ENCODE measurements around the gene PYDC1.

DNA sequence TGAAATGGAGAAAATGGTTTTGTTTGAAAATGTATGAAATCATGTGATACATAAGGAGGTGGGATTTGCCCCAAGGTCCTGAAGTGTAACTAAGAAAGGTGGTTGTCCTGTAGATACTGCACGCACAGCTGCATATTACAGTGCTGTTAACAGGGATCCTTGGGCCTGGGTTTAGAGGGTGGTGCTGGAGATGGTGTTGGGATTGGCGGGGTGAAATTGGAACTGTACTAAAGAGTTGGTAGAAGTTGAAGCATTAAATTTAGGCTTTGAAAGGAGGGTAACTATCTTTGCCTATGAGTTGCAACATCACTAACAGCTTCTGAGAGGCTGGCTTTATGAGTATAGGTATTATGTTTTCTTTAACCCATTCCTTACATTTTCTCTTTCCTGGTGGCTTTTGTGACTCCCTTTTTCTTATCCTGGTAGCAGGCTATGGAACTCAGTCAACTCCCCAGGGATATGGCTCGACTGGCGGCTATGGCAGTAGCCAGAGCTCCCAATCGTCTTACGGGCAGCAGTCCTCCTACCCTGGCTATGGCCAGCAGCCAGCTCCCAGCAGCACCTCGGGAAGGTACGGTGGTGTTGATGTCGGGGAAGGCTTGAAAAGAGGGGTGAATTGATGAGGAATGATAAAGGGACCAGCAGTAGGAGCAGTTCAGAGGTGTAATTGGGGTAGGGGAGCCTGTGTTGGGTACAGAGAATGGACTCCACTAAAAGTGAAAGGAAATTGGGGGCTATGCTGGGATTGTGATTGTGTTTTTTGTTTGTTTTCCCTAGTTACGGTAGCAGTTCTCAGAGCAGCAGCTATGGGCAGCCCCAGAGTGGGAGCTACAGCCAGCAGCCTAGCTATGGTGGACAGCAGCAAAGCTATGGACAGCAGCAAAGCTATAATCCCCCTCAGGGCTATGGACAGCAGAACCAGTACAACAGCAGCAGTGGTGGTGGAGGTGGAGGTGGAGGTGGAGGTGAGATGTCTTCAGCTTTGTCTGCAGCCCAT lies 33.2 kb downstream of the PYDC1 start:
- TF ChIP-seq, protein P1, sequence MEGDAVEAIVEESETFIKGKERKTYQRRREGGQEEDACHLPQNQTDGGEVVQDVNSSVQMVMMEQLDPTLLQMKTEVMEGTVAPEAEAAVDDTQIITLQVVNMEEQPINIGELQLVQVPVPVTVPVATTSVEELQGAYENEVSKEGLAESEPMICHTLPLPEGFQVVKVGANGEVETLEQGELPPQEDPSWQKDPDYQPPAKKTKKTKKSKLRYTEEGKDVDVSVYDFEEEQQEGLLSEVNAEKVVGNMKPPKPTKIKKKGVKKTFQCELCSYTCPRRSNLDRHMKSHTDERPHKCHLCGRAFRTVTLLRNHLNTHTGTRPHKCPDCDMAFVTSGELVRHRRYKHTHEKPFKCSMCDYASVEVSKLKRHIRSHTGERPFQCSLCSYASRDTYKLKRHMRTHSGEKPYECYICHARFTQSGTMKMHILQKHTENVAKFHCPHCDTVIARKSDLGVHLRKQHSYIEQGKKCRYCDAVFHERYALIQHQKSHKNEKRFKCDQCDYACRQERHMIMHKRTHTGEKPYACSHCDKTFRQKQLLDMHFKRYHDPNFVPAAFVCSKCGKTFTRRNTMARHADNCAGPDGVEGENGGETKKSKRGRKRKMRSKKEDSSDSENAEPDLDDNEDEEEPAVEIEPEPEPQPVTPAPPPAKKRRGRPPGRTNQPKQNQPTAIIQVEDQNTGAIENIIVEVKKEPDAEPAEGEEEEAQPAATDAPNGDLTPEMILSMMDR (IDR thresholded peaks at IDR 0.05), result no peak
- no peak for TF ChIP-seq POLR2AphosphoS5 (IDR thresholded peaks at IDR 0.05)
- no peak for TF ChIP-seq POLR2A (IDR thresholded peaks at IDR 0.05)
